NCI-H2227 treated with DMSO at 0.1 percent for 48 hours (cell line): Measurements from ENCODE around the gene CHRD.

ENCODE experiments used
- DNase-seq: peaks from one replicate; lab custom pipeline; 2025; lab: John Stamatoyannopoulos, UW

Gene CHRD

GRCh38 chr3:184360929-184361531 lies 18.8 kb upstream of the CHRD start:
- DNase-seq: no peak

- peak; percentile 36 for DNase-seq
Observed at GRCh38 chr3:184361532-184361931, 18.3 kb upstream of the CHRD start, which contains the start of the genes CLCN2 and POLR2H. Gene CLCN2 (minus strand): TSS chr3:184361605. CDS start chr3:184361479, 126 bp downstream. Gene POLR2H (plus strand): TSS chr3:184361710. CDS start chr3:184363493, 1,783 bp downstream.

- DNase-seq: peak; percentile 77
Observed at GRCh38 chr3:184361932-184362667, 17.8 kb upstream of the CHRD start.

GRCh38 chr3:184362668-184363546 lies 16.9 kb upstream of the CHRD start:
- DNase-seq: peak; percentile 97

- no peak for DNase-seq
Observed at GRCh38 chr3:184366619-184367289, 13.1 kb upstream of the CHRD start.

- DNase-seq: no peak
Observed at GRCh38 chr3:184368116-184368515, 11.7 kb upstream of the CHRD start.

GRCh38 chr3:184368586-184369183 lies 11.2 kb upstream of the CHRD start:
- no peak for DNase-seq

- peak; percentile 62 for DNase-seq
Observed at GRCh38 chr3:184371570-184372018, 8.3 kb upstream of the CHRD start.

- no peak for DNase-seq
Observed at GRCh38 chr3:184372296-184372821, 7.5 kb upstream of the CHRD start.

- no peak for DNase-seq
Observed at GRCh38 chr3:184372911-184373310, 6.9 kb upstream of the CHRD start.

- no peak for DNase-seq
Observed at GRCh38 chr3:184373422-184373821, 6.4 kb upstream of the CHRD start.

GRCh38 chr3:184375747-184376461 lies 4.0 kb upstream of the CHRD start:
- no peak for DNase-seq

GRCh38 chr3:184377374-184377773 lies 2.5 kb upstream of the CHRD start:
- DNase-seq: no peak

- no peak for DNase-seq
Observed at GRCh38 chr3:184377882-184378445, 1.9 kb upstream of the CHRD start, which contains the start of gene THPO. Gene THPO (minus strand): TSS chr3:184378207. CDS start chr3:184376259, 1,948 bp downstream.

GRCh38 chr3:184378651-184379357 lies 1.1 kb upstream of the CHRD start:
- no peak for DNase-seq

GRCh38 chr3:184380185-184380626 lies 352 bp downstream of the CHRD start:
- no peak for DNase-seq

- no peak for DNase-seq
Observed at GRCh38 chr3:184380627-184381260, 890 bp downstream of the CHRD start.

GRCh38 chr3:184381261-184382224 lies 1.7 kb downstream of the CHRD start:
- DNase-seq: no peak
